HEK293 (cell line): ENCODE measurements around the gene UTP14C.

Source experiments
- CTCF ChIA-PET: fragments of 350-600 bp; formaldehyde crosslinking; extraction: SDS; loops from one replicate; lab custom pipeline; 2021; ENCODE audit warnings: antibody characterized with exemption; lab: Yijun Ruan, JAX
- POLR2A ChIA-PET: fragments of 300-600 bp; formaldehyde crosslinking; extraction: SDS; loops from one replicate; lab custom pipeline; 2020; ENCODE audit warnings: antibody characterized with exemption, inconsistent platforms; lab: Yijun Ruan, JAX
- H3K27ac ChIP-seq: fragments of 200-500 bp; sonication (Bioruptor generic); 2 replicates; pipeline ENCODE4 v1.5.1; 2014; ENCODE audit warnings: low read depth, low read length, control low read depth, inconsistent platforms; ENCODE audit errors: extremely low read depth
- H3K36me3 ChIP-seq, 2 experiments: fragments of 200-500 bp in 1 of 2; sonication (Bioruptor generic) in 1 of 2; 1 replicate in 1 of 2; 2 replicates in 1 of 2; pipeline ENCODE4 v1.5.1; 2014 to 2017; ENCODE audit warnings: inconsistent platforms in 2 of 2, low read length in 2 of 2; ENCODE audit not compliant: control insufficient read depth in 2 of 2, insufficient read depth in 1 of 2
- H3K4me1 ChIP-seq: fragments of 200-500 bp; sonication (Bioruptor generic); 2 replicates; pipeline ENCODE4 v1.5.1; 2014; ENCODE audit warnings: mild to moderate bottlenecking, low read length, inconsistent platforms; ENCODE audit not compliant: control insufficient read depth, insufficient read depth
- H3K4me3 ChIP-seq: 2 replicates; pipeline ENCODE4 v1.5.1; 2011; ENCODE audit warnings: low read depth, mild to moderate bottlenecking, control low read depth, low read length, moderate library complexity
- H3K9me3 ChIP-seq: fragments of 200-500 bp; sonication (Bioruptor generic); 2 replicates; pipeline ENCODE4 v1.5.1; 2014; ENCODE audit warnings: low read depth, low read length, inconsistent platforms; ENCODE audit not compliant: control insufficient read depth, insufficient read depth
- KLF9 ChIP-seq: fragments of 450-650 bp; formaldehyde crosslinking; IDR thresholded peaks from 2 replicates; pipeline ENCODE4 v1.5.1; 2016; ENCODE audit warnings: missing biosample characterization, missing genetic modification characterization, low read depth
- PRDM1 ChIP-seq: fragments of 450-650 bp; formaldehyde crosslinking; IDR thresholded peaks from 2 replicates; pipeline ENCODE4; 2016; ENCODE audit warnings: missing biosample characterization, missing genetic modification characterization
- PRDM10 ChIP-seq: fragments of 450-650 bp; formaldehyde crosslinking; IDR thresholded peaks from 2 replicates; pipeline ENCODE4 v1.5.1; 2016; ENCODE audit warnings: missing biosample characterization, missing genetic modification characterization
- PRDM4 ChIP-seq: fragments of 450-650 bp; formaldehyde crosslinking; IDR thresholded peaks from 2 replicates; pipeline ENCODE4 v1.5.1; 2017; ENCODE audit warnings: missing biosample characterization, missing genetic modification characterization
- SP3 ChIP-seq: fragments of 450-650 bp; formaldehyde crosslinking; IDR thresholded peaks from 2 replicates; pipeline ENCODE4 v1.5.1; 2016; ENCODE audit warnings: missing biosample characterization, missing genetic modification characterization
- YY1 ChIP-seq: fragments of 450-650 bp; formaldehyde crosslinking; IDR thresholded peaks from 2 replicates; pipeline ENCODE4 v1.5.1; 2018; ENCODE audit warnings: missing biosample characterization, missing genetic modification characterization
- ZFP37 ChIP-seq: fragments of 450-650 bp; formaldehyde crosslinking; IDR thresholded peaks from 2 replicates; pipeline ENCODE4 v1.5.1; 2016; ENCODE audit warnings: missing biosample characterization, missing genetic modification characterization
- ZFP69B ChIP-seq: fragments of 450-650 bp; formaldehyde crosslinking; IDR thresholded peaks from 2 replicates; pipeline ENCODE4 v1.5.1; 2016; ENCODE audit warnings: missing biosample characterization, missing genetic modification characterization
- ZNF121 ChIP-seq: fragments of 450-650 bp; formaldehyde crosslinking; IDR thresholded peaks from 2 replicates; pipeline ENCODE4 v1.5.1; 2016; ENCODE audit warnings: missing biosample characterization, missing genetic modification characterization
- ZNF140 ChIP-seq: fragments of 450-650 bp; formaldehyde crosslinking; IDR thresholded peaks from 2 replicates; pipeline ENCODE4 v1.5.1; 2016; ENCODE audit warnings: missing biosample characterization, missing genetic modification characterization
- ZNF169 ChIP-seq: fragments of 450-650 bp; formaldehyde crosslinking; IDR thresholded peaks from 2 replicates; pipeline ENCODE4 v1.5.1; 2016; ENCODE audit warnings: missing biosample characterization, missing genetic modification characterization
- ZNF174 ChIP-seq: fragments of 450-650 bp; formaldehyde crosslinking; IDR thresholded peaks from 2 replicates; pipeline ENCODE4 v1.5.0; 2017; ENCODE audit warnings: missing biosample characterization, mild to moderate bottlenecking, missing genetic modification characterization
- ZNF223 ChIP-seq: fragments of 450-650 bp; formaldehyde crosslinking; IDR thresholded peaks from 2 replicates; pipeline ENCODE4 v1.5.1; 2016; ENCODE audit warnings: missing biosample characterization, missing genetic modification characterization
- ZNF335 ChIP-seq: fragments of 450-650 bp; formaldehyde crosslinking; conservative IDR thresholded peaks from 2 replicates; pipeline ENCODE4 v1.5.1; 2016; ENCODE audit warnings: missing biosample characterization, missing genetic modification characterization
- ZNF426 ChIP-seq: fragments of 450-650 bp; formaldehyde crosslinking; IDR thresholded peaks from 2 replicates; pipeline ENCODE4 v1.5.1; 2017; ENCODE audit warnings: missing biosample characterization, missing genetic modification characterization, mild to moderate bottlenecking, inconsistent platforms, moderate library complexity
- ZNF580 ChIP-seq: fragments of 450-650 bp; formaldehyde crosslinking; IDR thresholded peaks from 2 replicates; pipeline ENCODE4 v1.5.1; 2016; ENCODE audit warnings: missing biosample characterization, missing genetic modification characterization
- ZNF624 ChIP-seq: fragments of 450-650 bp; formaldehyde crosslinking; IDR thresholded peaks from 2 replicates; pipeline ENCODE4 v1.5.1; 2017; ENCODE audit warnings: missing biosample characterization, missing genetic modification characterization
- ZNF660 ChIP-seq: fragments of 450-650 bp; IDR thresholded peaks from 2 replicates; pipeline ENCODE4 v1.5.1; 2018; ENCODE audit warnings: missing biosample characterization, mild to moderate bottlenecking, missing genetic modification characterization
- ZNF664 ChIP-seq: fragments of 450-650 bp; formaldehyde crosslinking; IDR thresholded peaks from 2 replicates; pipeline ENCODE4 v1.5.1; 2016; ENCODE audit warnings: missing biosample characterization, missing genetic modification characterization
- ZNF776 ChIP-seq: fragments of 450-650 bp; formaldehyde crosslinking; IDR thresholded peaks from 2 replicates; pipeline ENCODE4 v1.5.0; 2017; ENCODE audit warnings: missing biosample characterization, missing genetic modification characterization, borderline replicate concordance
- ZNF791 ChIP-seq: fragments of 450-650 bp; formaldehyde crosslinking; IDR thresholded peaks from 2 replicates; pipeline ENCODE4 v1.5.1; 2016; ENCODE audit warnings: missing biosample characterization, missing genetic modification characterization
- ZNF792 ChIP-seq: fragments of 450-650 bp; formaldehyde crosslinking; IDR thresholded peaks from 2 replicates; pipeline ENCODE4 v1.5.1; 2016; ENCODE audit warnings: missing biosample characterization, missing genetic modification characterization
- ZXDB ChIP-seq: fragments of 450-650 bp; formaldehyde crosslinking; IDR thresholded peaks from 2 replicates; pipeline ENCODE4 v1.5.1; 2016; ENCODE audit warnings: missing biosample characterization, missing genetic modification characterization
- TF ChIP-seq, protein P1 (sequence below): fragments of 450-650 bp; formaldehyde crosslinking; IDR thresholded peaks from 2 replicates; pipeline ENCODE4 v1.5.1; 2016; ENCODE audit warnings: missing biosample characterization, missing genetic modification characterization
- TF ChIP-seq, protein P2 (sequence below): fragments of 450-650 bp; formaldehyde crosslinking; IDR thresholded peaks from 2 replicates; pipeline ENCODE4 v1.5.0; 2017; ENCODE audit warnings: missing biosample characterization, missing genetic modification characterization, borderline replicate concordance

The UTP14C gene

DNA sequence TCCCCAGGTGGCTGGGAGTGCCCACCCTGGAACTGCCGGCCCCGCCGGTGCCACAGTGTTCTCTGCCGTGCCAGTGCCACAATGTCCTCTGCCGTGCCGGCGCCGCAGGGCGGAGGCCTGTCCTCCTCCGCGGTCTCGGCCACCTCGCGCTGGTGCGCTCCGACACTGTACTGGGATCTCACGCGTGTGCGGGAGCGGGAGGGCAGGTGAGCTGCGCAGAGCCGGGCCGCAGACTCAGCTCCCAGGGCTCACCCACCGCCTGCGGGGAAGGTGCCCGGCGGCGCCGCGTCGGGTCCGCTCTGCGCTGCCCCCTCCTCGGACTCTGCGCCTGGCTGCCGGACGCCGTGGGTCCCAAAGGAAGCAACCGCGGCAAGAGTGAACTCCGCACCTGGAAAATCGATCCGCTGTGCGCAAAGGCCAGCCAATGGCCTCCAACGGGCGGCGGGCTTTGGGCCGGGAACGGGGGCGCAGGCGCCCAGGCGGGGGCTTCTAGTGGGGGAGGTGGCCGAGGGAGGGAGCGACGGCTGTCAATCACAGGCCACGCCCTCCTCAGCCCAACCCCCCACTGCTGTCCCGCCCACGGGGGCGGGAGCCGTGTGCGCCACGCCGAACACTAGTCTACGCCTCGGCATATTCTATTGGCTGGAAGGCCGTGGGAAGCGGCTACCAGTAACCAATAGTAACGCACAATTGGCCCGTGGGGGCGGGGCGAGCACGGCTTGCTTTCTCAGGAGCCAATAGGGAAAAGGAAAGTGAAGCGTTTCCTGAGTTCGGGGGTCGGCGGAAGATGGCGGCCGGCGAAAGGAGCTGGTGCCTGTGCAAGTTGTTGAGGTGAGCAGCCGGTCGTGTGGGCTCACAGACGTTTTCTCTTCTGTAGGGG is 12.6 kb upstream of the UTP14C start, which contains the start of gene ALG11 (continued):
- TF ChIP-seq, protein P1, sequence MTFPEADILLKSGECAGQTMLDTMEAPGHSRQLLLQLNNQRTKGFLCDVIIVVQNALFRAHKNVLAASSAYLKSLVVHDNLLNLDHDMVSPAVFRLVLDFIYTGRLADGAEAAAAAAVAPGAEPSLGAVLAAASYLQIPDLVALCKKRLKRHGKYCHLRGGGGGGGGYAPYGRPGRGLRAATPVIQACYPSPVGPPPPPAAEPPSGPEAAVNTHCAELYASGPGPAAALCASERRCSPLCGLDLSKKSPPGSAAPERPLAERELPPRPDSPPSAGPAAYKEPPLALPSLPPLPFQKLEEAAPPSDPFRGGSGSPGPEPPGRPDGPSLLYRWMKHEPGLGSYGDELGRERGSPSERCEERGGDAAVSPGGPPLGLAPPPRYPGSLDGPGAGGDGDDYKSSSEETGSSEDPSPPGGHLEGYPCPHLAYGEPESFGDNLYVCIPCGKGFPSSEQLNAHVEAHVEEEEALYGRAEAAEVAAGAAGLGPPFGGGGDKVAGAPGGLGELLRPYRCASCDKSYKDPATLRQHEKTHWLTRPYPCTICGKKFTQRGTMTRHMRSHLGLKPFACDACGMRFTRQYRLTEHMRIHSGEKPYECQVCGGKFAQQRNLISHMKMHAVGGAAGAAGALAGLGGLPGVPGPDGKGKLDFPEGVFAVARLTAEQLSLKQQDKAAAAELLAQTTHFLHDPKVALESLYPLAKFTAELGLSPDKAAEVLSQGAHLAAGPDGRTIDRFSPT (tag by site-specific recombination) = peak; percentile 96
- no peak for TF ChIP-seq ZNF624
- TF ChIP-seq ZNF792 (tag by site-specific recombination) = no peak
- TF ChIP-seq ZFP37 (tag by site-specific recombination) = peak; percentile 84; the same call in 1 of the 2 replicates
- peak; percentile 96 for TF ChIP-seq SP3 (tag by site-specific recombination)
- no peak for TF ChIP-seq ZNF169 (tag by site-specific recombination)
- TF ChIP-seq KLF9 = peak; percentile 96
- TF ChIP-seq PRDM10 (tag by site-specific recombination) = no peak
- no peak for TF ChIP-seq ZNF664 (tag by site-specific recombination)
- TF ChIP-seq ZNF426 (tag by site-specific recombination) = no peak
- no peak for TF ChIP-seq ZNF580 (tag by site-specific recombination)

GRCh38 chr13:52012512-52012836 is 12.0 kb upstream of the UTP14C start:
- Histone ChIP-seq H3K27ac (peak overlapping the region; percentile 64), H3K36me3 (peaks cover 0 to under 1% of the 10 kb centered on the region in 2 experiments; a peak in 1 of 3 replicates), H3K9me3 (no peaks in the 10 kb centered on the region), H3K4me1 (no peaks in the 10 kb centered on the region), H3K4me3 (peak overlapping the region; percentile 94)
- ChIA-PET POLR2A (interaction anchor here (0.6 to 1.2 kb wide), 5 partner anchors 10 to 438 kb away, joined by 3 to 6 read pairs (median 4); no protein-coding TSS in a partner anchor), CTCF (interaction anchor here (0.7 to 1.7 kb wide), 3 partner anchors 11 to 190 kb away, joined by 3 to 9 read pairs (median 8); no protein-coding TSS in a partner anchor)
- TF ChIP-seq ZNF335 (tag by site-specific recombination) (0 out of 2 replicates have a peak, but pooled peaks have one; percentile 77), ZFP69B (tag by site-specific recombination) (peak; percentile 54; the same call in 1 of the 2 replicates), ZNF776 (tag by site-specific recombination) (no peak), ZNF121 (tag by site-specific recombination) (no peak), ZNF174 (tag by site-specific recombination) (no peak), ZXDB (tag by site-specific recombination) (no peak), ZNF223 (tag by site-specific recombination) (no peak), YY1 (tag by site-specific recombination) (0 out of 2 replicates have a peak, but pooled peaks have one; percentile 69), ZNF791 (tag by site-specific recombination) (no peak), PRDM4 (no peak), PRDM1 (tag by site-specific recombination) (peak; percentile 57; the same call in 1 of the 2 replicates), ZNF140 (tag by site-specific recombination) (no peak), ZNF660 (0 out of 2 replicates have a peak, but pooled peaks have one; percentile 21)
- TF ChIP-seq, protein P2, sequence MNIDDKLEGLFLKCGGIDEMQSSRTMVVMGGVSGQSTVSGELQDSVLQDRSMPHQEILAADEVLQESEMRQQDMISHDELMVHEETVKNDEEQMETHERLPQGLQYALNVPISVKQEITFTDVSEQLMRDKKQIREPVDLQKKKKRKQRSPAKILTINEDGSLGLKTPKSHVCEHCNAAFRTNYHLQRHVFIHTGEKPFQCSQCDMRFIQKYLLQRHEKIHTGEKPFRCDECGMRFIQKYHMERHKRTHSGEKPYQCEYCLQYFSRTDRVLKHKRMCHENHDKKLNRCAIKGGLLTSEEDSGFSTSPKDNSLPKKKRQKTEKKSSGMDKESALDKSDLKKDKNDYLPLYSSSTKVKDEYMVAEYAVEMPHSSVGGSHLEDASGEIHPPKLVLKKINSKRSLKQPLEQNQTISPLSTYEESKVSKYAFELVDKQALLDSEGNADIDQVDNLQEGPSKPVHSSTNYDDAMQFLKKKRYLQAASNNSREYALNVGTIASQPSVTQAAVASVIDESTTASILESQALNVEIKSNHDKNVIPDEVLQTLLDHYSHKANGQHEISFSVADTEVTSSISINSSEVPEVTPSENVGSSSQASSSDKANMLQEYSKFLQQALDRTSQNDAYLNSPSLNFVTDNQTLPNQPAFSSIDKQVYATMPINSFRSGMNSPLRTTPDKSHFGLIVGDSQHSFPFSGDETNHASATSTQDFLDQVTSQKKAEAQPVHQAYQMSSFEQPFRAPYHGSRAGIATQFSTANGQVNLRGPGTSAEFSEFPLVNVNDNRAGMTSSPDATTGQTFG (tag by site-specific recombination) = no peak
